Stomach smooth muscle (tissue), 2 donors: ENCODE results near the gene EBF4.
"Not testable (repeated sequence)": the region's sequence is repeated elsewhere in the genome, so short reads cannot be mapped to it uniquely, and the experiment has no call there.

Experiments used
- H3K27ac ChIP-seq: one replicate; pipeline ENCODE4 v1.7.0; 2013; ENCODE audit warnings: mild to moderate bottlenecking, low read length, inconsistent platforms
- H3K27me3 ChIP-seq, 2 donors: one replicate each; pipeline ENCODE4 v1.7.0; 2013; ENCODE audit warnings: low read length in 2 of 2; ENCODE audit not compliant: insufficient read depth in 2 of 2, control insufficient read depth in 1 of 2
- H3K36me3 ChIP-seq, 2 donors: one replicate each; pipeline ENCODE4 v1.7.0; 2013; ENCODE audit warnings: low read length in 2 of 2; ENCODE audit not compliant: control insufficient read depth in 2 of 2, insufficient read depth in 2 of 2
- H3K4me1 ChIP-seq: one replicate; pipeline ENCODE4 v1.7.0; 2013; ENCODE audit warnings: low read length; ENCODE audit not compliant: control insufficient read depth, insufficient read depth
- H3K4me3 ChIP-seq, 2 donors: one replicate each; pipeline ENCODE4 v1.7.0; 2013; ENCODE audit warnings: low read length in 2 of 2
- H3K9ac ChIP-seq, 2 donors: one replicate each; pipeline ENCODE4 v1.7.0; 2013; ENCODE audit warnings: low read length in 2 of 2, mild to moderate bottlenecking in 1 of 2
- H3K9me3 ChIP-seq, 2 donors: one replicate each; pipeline ENCODE4 v1.7.0; 2013; ENCODE audit warnings: low read length in 2 of 2; ENCODE audit not compliant: control insufficient read depth in 2 of 2
- donor health status: healthy.
- donor health status: Pancreatic carcinoma.

The EBF4 gene

GRCh38 chr20:2806351-2806701 lies 113.7 kb downstream of the EBF4 start:
- H3K27me3 ChIP-seq: peaks cover 39 to 49% of the 10 kb centered on the region in 2 donors
- H3K4me1 ChIP-seq: no peaks in the 10 kb centered on the region

GRCh38 chr20:2807019-2807418 lies 114.4 kb downstream of the EBF4 start:
- Histone ChIP-seq H3K4me3 (no peak overlapping the region), H3K36me3 (no peaks in the 10 kb centered on the region), H3K27ac (no peak overlapping the region), H3K27me3 (peaks cover 37 to 45% of the 10 kb centered on the region in 2 donors), H3K9me3 (peaks cover under 1 to 2% of the 10 kb centered on the region in 2 donors), H3K9ac (no peak overlapping the region), H3K4me1 (no peaks in the 10 kb centered on the region)

More at GRCh38 chr20:2806351-2806701, 113.7 kb downstream of the EBF4 start:
- H3K9me3 ChIP-seq: no peaks in the 10 kb centered on the region
- no peak overlapping the region for H3K9ac ChIP-seq
- no peaks in the 10 kb centered on the region for H3K36me3 ChIP-seq
- H3K27ac ChIP-seq: no peak overlapping the region
- H3K4me3 ChIP-seq: no peak overlapping the region

- H3K4me3 ChIP-seq, H3K27ac ChIP-seq, H3K9me3 ChIP-seq, H3K4me1 ChIP-seq, H3K36me3 ChIP-seq, H3K9ac ChIP-seq: not testable (repeated sequence)
- peaks cover 32 to 39% of the 10 kb centered on the region in 2 donors for H3K27me3 ChIP-seq
Measured at GRCh38 chr20:2807929-2808328, 115.3 kb downstream of the EBF4 start.

- H3K9me3 ChIP-seq: peaks cover 4% of the 10 kb centered on the region in 2 donors
- H3K4me3 ChIP-seq: no peak overlapping the region
- H3K4me1 ChIP-seq: no peaks in the 10 kb centered on the region
- no peak overlapping the region for H3K9ac ChIP-seq
- H3K27ac ChIP-seq: no peak overlapping the region
- H3K36me3 ChIP-seq: no peaks in the 10 kb centered on the region
- H3K27me3 ChIP-seq: peaks cover 22 to 25% of the 10 kb centered on the region in 2 donors
Measured at GRCh38 chr20:2809690-2810089, 117.1 kb downstream of the EBF4 start.
